ENCODE data around the gene NUP133.

The NUP133 gene

GRCh38 chr1:229459815-229460214 lies 48.3 kb downstream of the NUP133 start:
- in situ Hi-C loops (cut with MboI; ENCODE audit: low sequenced_read_pairs, unreplicated experiment) = no loop called here
- no peak for TF ChIP-seq CTCF (IDR thresholded peaks at IDR 0.05; ENCODE audit: borderline replicate concordance, control extremely low read depth, extremely low read depth, insufficient read depth, missing control alignments)
- no peak for DNase-seq (ENCODE audit: low spot score)

GRCh38 chr1:229457436-229457835 lies 50.7 kb downstream of the NUP133 start:
- no peak for TF ChIP-seq CTCF (IDR thresholded peaks at IDR 0.05; ENCODE audit: borderline replicate concordance, control extremely low read depth, extremely low read depth, insufficient read depth, missing control alignments)
- no peak for DNase-seq (ENCODE audit: low spot score)
- in situ Hi-C loops (cut with MboI; ENCODE audit: low sequenced_read_pairs, unreplicated experiment) = no loop called here

GRCh38 chr1:229456016-229456415 lies 52.1 kb downstream of the NUP133 start:
- no peak for TF ChIP-seq CTCF (IDR thresholded peaks at IDR 0.05; ENCODE audit: borderline replicate concordance, control extremely low read depth, extremely low read depth, insufficient read depth, missing control alignments)
- in situ Hi-C loops (cut with MboI; ENCODE audit: low sequenced_read_pairs, unreplicated experiment) = no loop called here
- no peak for DNase-seq (ENCODE audit: low spot score)

GRCh38 chr1:229454056-229454455 lies 54.1 kb downstream of the NUP133 start:
- in situ Hi-C loops (cut with MboI; ENCODE audit: low sequenced_read_pairs, unreplicated experiment) = no loop called here
- DNase-seq (ENCODE audit: low spot score) = no peak
- TF ChIP-seq CTCF (IDR thresholded peaks at IDR 0.05; ENCODE audit: borderline replicate concordance, control extremely low read depth, extremely low read depth, insufficient read depth, missing control alignments) = no peak

GRCh38 chr1:229452956-229453801 lies 55.0 kb downstream of the NUP133 start:
- no peak for DNase-seq (ENCODE audit: low spot score)
- in situ Hi-C loops (cut with MboI; ENCODE audit: low sequenced_read_pairs, unreplicated experiment) = no loop called here

GRCh38 chr1:229448845-229449244 lies 59.3 kb downstream of the NUP133 start:
- in situ Hi-C loops (cut with MboI; ENCODE audit: low sequenced_read_pairs, unreplicated experiment) = no loop called here
- DNase-seq (ENCODE audit: low spot score) = no peak
- TF ChIP-seq CTCF (IDR thresholded peaks at IDR 0.05; ENCODE audit: borderline replicate concordance, control extremely low read depth, extremely low read depth, insufficient read depth, missing control alignments) = no peak

More at GRCh38 chr1:229452956-229453801, 55.0 kb downstream of the NUP133 start:
- no peak for TF ChIP-seq CTCF (IDR thresholded peaks at IDR 0.05; ENCODE audit: borderline replicate concordance, control extremely low read depth, extremely low read depth, insufficient read depth, missing control alignments)
